ENCODE data around the gene MBP. TPM values are rescaled to one million over a fixed set of nuclear protein-coding genes. Genes with fewer than 3 reads are reported as not detected.
A peak's percentile ranks its signal among the peaks of the same experiment; 100 is the strongest.

The MBP gene
- total and polyA plus RNA-seq, 2 of the 4 experiments (the other 2 are of a cell fraction): 0.72 to 0.90 TPM

- no peaks in the 10 kb centered on the region for H4K20me1 ChIP-seq (ENCODE audit: insufficient read depth, low read length)
Observed at GRCh38 chr18:77081390-77081778, 51.2 kb downstream of the MBP start.

More at GRCh38 chr18:77081390-77081778, 51.2 kb downstream of the MBP start:
- Histone ChIP-seq H4K5ac (ENCODE audit: low read depth, low read length) (peak overlapping the region; percentile 28; the same call in 1 of the 2 replicates), H3K27ac (ENCODE audit: insufficient read depth, low read length) (no peak overlapping the region), H3K9ac (ENCODE audit: low read depth, low read length) (no peak overlapping the region), H3K9me3 (ENCODE audit: control insufficient read depth, insufficient read depth, low read length) (no peaks in the 10 kb centered on the region), H3K4ac (ENCODE audit: low read depth, low read length) (no peak overlapping the region), H2BK120ac (ENCODE audit: low read depth, low read length) (peak overlapping the region; percentile 76; the same call in 1 of the 2 replicates), H2AFZ (replicated peaks; ENCODE audit: low read length, poor library complexity) (no peak overlapping the region), H3K4me2 (ENCODE audit: low read depth, low read length) (no peak overlapping the region), H3K56ac (ENCODE audit: extremely low read depth, insufficient read depth, low read length) (no peak overlapping the region), H3K79me1 (ENCODE audit: low read depth in 1 of 2, low read length in 2 of 2) (peaks cover 0 to 11% of the 10 kb centered on the region in 2 experiments; a peak in 1 of 4 replicates), H2AK9ac (replicated peaks; ENCODE audit: low read depth, low read length, poor library complexity) (no peak overlapping the region), H3K36me3 (ENCODE audit: control insufficient read depth, insufficient read depth, low read length) (no peaks in the 10 kb centered on the region), H3K4me1 (ENCODE audit: control insufficient read depth, insufficient read depth, low read length) (peaks cover 21% of the 10 kb centered on the region), H4K91ac (ENCODE audit: insufficient read depth, low read depth, low read length) (no peak overlapping the region), H3K27me3 (ENCODE audit: control insufficient read depth, insufficient read depth, low read length) (no peaks in the 10 kb centered on the region), H3K14ac (replicated peaks; ENCODE audit: low read depth, low read length) (no peak overlapping the region), H3K23ac (ENCODE audit: low read depth, low read length) (no peak overlapping the region; the same call in 1 of the 2 replicates), H3K9me1 (ENCODE audit: insufficient read depth, low read length) (peaks cover 10% of the 10 kb centered on the region), H3K18ac (ENCODE audit: low read depth, low read length) (0 out of 2 replicates have a peak overlapping the region, but pooled peaks have one; percentile 9), H2BK5ac (ENCODE audit: low read depth, low read length, poor library complexity, severe bottlenecking) (peak overlapping the region; percentile 53), H4K8ac (ENCODE audit: low read depth in 2 of 2, low read length in 2 of 2) (no peak overlapping the region), H2BK15ac (ENCODE audit: low read depth, low read length) (no peak overlapping the region; the same call in 2 of the 3 replicates), H3K4me3 (ENCODE audit: insufficient read depth, low read depth, low read length) (no peak overlapping the region), H2BK20ac (ENCODE audit: low read depth, low read length) (peak overlapping the region; percentile 2; the same call in 1 of the 2 replicates), H2AK5ac (ENCODE audit: low read depth, low read length) (no peak overlapping the region)
- intact Hi-C loops (cut with micrococcal nuclease): no loop called here
- no TSS peak for BruUV-seq (replicated peaks)
- in situ Hi-C loops (cut with MboI; ENCODE audit: low sequenced_read_pairs): no loop called here
- TF ChIP-seq NFE2L2 (IDR thresholded peaks at IDR 0.05; ENCODE audit: low read depth, low read length) (no peak), CTCF (conservative IDR thresholded peaks at IDR 0.05; ENCODE audit: low read depth, low read length) (no peak), USF2 (IDR thresholded peaks at IDR 0.05; ENCODE audit: low read depth, low read length) (no peak), RCOR1 (IDR thresholded peaks at IDR 0.05; ENCODE audit: insufficient replicate concordance, low read length) (no peak), CEBPB (IDR thresholded peaks at IDR 0.05; ENCODE audit: low read depth, low read length) (no peak), MXI1 (IDR thresholded peaks at IDR 0.05; ENCODE audit: borderline replicate concordance, low read depth, low read length) (no peak), POLR2A (IDR thresholded peaks at IDR 0.05; ENCODE audit: low read depth, low read length) (no peak), RFX5 (IDR thresholded peaks at IDR 0.05; ENCODE audit: low read depth, low read length) (no peak), SMC3 (IDR thresholded peaks at IDR 0.05; ENCODE audit: low read depth, low read length) (no peak), MAFK (IDR thresholded peaks at IDR 0.05; ENCODE audit: low read depth, low read length) (no peak), RAD21 (IDR thresholded peaks at IDR 0.05; ENCODE audit: low read length) (no peak), CHD1 (IDR thresholded peaks at IDR 0.05; ENCODE audit: low read depth, low read length) (no peak), MAZ (IDR thresholded peaks at IDR 0.05; ENCODE audit: borderline replicate concordance, low read depth, low read length) (no peak), FOS (IDR thresholded peaks at IDR 0.05; ENCODE audit: low read depth, low read length) (no peak), BHLHE40 (IDR thresholded peaks at IDR 0.05; ENCODE audit: low read depth, low read length) (no peak), ELK1 (IDR thresholded peaks at IDR 0.05; ENCODE audit: borderline replicate concordance, low read depth, low read length) (no peak)
- POLR2A ChIA-PET (ENCODE audit: unreplicated experiment): no interaction called here
- WGBS, 2 experiments (ENCODE audit: extremely low coverage in 2 of 2, insufficient read length in 1 of 2): no CpG with 5 or more reads among the region's 2 CpGs
- CTCF ChIA-PET: interaction anchor here (0.6 kb wide), 2 partner anchors 18 to 142 kb away, joined by 3 read pairs; no protein-coding TSS in a partner anchor
- dilution Hi-C loops (cut with HindIII; ENCODE audit: low sequenced_read_pairs, unreplicated experiment): no loop called here
- ATAC-seq (ENCODE audit: low read depth): peak; percentile 30; the same call in 1 of the 2 replicates
- DNase-seq: peak; percentile 86

Measured in IMR-90 (cell line).